HG02973 (cell line): ENCODE data around the gene ZNF439.
"Not testable (repeated sequence)": the region's sequence is repeated elsewhere in the genome, so short reads cannot be mapped to it uniquely, and the experiment has no call there.

ENCODE experiments used
- ATAC-seq: cut with Tn5 transposase; IDR thresholded peaks from one replicate; pipeline ENCODE4 v1.9.1; 2021; ENCODE audit warnings: moderate library complexity; ENCODE audit not compliant: unreplicated experiment

Gene ZNF439

GRCh38 chr19:11867766-11868165 lies 19.2 kb downstream of the ZNF439 start:
- ATAC-seq = not testable (repeated sequence)

- no peak for ATAC-seq
Measured at GRCh38 chr19:11868188-11868587, 19.7 kb downstream of the ZNF439 start.

- ATAC-seq = no peak
Measured at GRCh38 chr19:11872624-11873023, 24.1 kb downstream of the ZNF439 start.

GRCh38 chr19:11873762-11874161 lies 25.2 kb downstream of the ZNF439 start:
- no peak for ATAC-seq

GRCh38 chr19:11879687-11880266 lies 31.3 kb downstream of the ZNF439 start:
- not testable (repeated sequence) for ATAC-seq

- ATAC-seq = no peak
Measured at GRCh38 chr19:11880598-11880997, 32.1 kb downstream of the ZNF439 start.

GRCh38 chr19:11881151-11881800 lies 32.8 kb downstream of the ZNF439 start:
- no peak for ATAC-seq

- ATAC-seq = no peak
Measured at GRCh38 chr19:11882606-11883005, 34.1 kb downstream of the ZNF439 start.

- no peak for ATAC-seq
Measured at GRCh38 chr19:11887234-11887610, 38.7 kb downstream of the ZNF439 start.

GRCh38 chr19:11887611-11888531 lies 39.3 kb downstream of the ZNF439 start, which contains the start of gene ZNF69:
Gene ZNF69, plus strand, starts transcription at chr19:11887782. Its CDS starts 142 bp downstream, at chr19:11887924.
- no peak for ATAC-seq

- ATAC-seq = not testable (repeated sequence)
Measured at GRCh38 chr19:11889901-11890300, 41.4 kb downstream of the ZNF439 start.

GRCh38 chr19:11890634-11891033 lies 42.1 kb downstream of the ZNF439 start:
- no peak for ATAC-seq

GRCh38 chr19:11894851-11895250 lies 46.3 kb downstream of the ZNF439 start:
- no peak for ATAC-seq

GRCh38 chr19:11902228-11902627 lies 53.7 kb downstream of the ZNF439 start:
- ATAC-seq = no peak

- no peak for ATAC-seq
Measured at GRCh38 chr19:11905928-11906327, 57.4 kb downstream of the ZNF439 start.

- not testable (repeated sequence) for ATAC-seq
Measured at GRCh38 chr19:11911937-11912336, 63.4 kb downstream of the ZNF439 start.

- not testable (repeated sequence) for ATAC-seq
Measured at GRCh38 chr19:11914417-11915051, 66.0 kb downstream of the ZNF439 start.
